PC-9 (cell line): ENCODE measurements around the gene BRD3OS.

Experiments used
- EZH2 ChIP-seq: fragments of 200-600 bp; sonication (generic); IDR thresholded peaks from 2 replicates; pipeline ENCODE4 v1.8.0; 2017; ENCODE audit warnings: antibody characterized with exemption, low read depth
- TF ChIP-seq, protein P1 (sequence below): fragments of 200-600 bp; sonication (generic); conservative IDR thresholded peaks from 2 replicates; pipeline ENCODE4 v1.6.1; 2017; ENCODE audit warnings: mixed run types, antibody characterized with exemption, mild to moderate bottlenecking, moderate library complexity

DNA sequence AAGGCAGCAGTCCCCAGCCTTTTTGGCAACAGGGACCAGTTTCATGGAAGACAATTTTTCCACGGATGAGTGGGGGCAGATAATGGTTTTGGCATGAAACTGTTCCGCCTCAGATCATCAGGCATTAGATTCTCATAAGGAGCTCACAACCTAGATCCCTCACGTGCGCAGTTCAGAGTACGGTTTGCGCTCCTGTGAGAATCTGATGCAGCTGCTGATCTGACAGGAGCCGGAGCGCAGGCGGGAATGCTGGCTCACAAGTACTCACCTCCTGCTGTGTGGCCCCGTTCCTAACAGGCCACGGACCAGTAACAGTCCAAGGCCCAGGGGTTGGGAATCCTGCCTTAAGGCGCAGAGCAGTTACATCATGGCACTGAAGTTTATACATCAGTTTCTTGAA is 45.9 kb downstream of the BRD3OS start:
- TF ChIP-seq, protein P1, sequence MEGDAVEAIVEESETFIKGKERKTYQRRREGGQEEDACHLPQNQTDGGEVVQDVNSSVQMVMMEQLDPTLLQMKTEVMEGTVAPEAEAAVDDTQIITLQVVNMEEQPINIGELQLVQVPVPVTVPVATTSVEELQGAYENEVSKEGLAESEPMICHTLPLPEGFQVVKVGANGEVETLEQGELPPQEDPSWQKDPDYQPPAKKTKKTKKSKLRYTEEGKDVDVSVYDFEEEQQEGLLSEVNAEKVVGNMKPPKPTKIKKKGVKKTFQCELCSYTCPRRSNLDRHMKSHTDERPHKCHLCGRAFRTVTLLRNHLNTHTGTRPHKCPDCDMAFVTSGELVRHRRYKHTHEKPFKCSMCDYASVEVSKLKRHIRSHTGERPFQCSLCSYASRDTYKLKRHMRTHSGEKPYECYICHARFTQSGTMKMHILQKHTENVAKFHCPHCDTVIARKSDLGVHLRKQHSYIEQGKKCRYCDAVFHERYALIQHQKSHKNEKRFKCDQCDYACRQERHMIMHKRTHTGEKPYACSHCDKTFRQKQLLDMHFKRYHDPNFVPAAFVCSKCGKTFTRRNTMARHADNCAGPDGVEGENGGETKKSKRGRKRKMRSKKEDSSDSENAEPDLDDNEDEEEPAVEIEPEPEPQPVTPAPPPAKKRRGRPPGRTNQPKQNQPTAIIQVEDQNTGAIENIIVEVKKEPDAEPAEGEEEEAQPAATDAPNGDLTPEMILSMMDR: no peak
- TF ChIP-seq EZH2: no peak
